CD14-positive monocyte (primary cell): Measurements from ENCODE around the gene HYOU1. TPM values are rescaled to one million over a fixed set of nuclear protein-coding genes. Genes with fewer than 3 reads are reported as not detected.

ENCODE experiments used
- DNase-seq, 3 donors: peaks; one replicate each; pipeline ENCODE4 v3.0.0-alpha.2; 2011 to 2022
- H2AFZ ChIP-seq: 2 replicates; pipeline ENCODE4 v1.6.0; 2012; ENCODE audit warnings: mild to moderate bottlenecking, low read depth, low read length, inconsistent platforms; ENCODE audit not compliant: insufficient read depth, poor library complexity, severe bottlenecking
- H3K27ac ChIP-seq, 2 donors: 1 replicate in 1 of 2; 2 replicates in 1 of 2; pipeline ENCODE4 v1.5.1; 2012 to 2013; ENCODE audit warnings: low read length in 2 of 2, control low read depth in 1 of 2, inconsistent platforms in 1 of 2, low read depth in 1 of 2, mild to moderate bottlenecking in 1 of 2
- H3K27me3 ChIP-seq, 2 donors: one replicate each; pipeline versions ENCODE4 v1.6.0 to v1.6.1; 2011 to 2013; ENCODE audit warnings: low read length in 2 of 2; ENCODE audit not compliant: control insufficient read depth in 2 of 2, insufficient read depth in 2 of 2
- H3K36me3 ChIP-seq, 2 donors: replicated peaks in 1 of 2; 1 replicate in 1 of 2; 2 replicates in 1 of 2; pipeline versions ENCODE4 v1.5.1 to v1.6.1; 2012 to 2013; ENCODE audit warnings: low read length in 2 of 2, control low read depth in 1 of 2, inconsistent platforms in 1 of 2, mild to moderate bottlenecking in 1 of 2; ENCODE audit not compliant: insufficient read depth in 2 of 2, control insufficient read depth in 1 of 2
- H3K4me1 ChIP-seq, 2 donors: 1 replicate in 1 of 2; 2 replicates in 1 of 2; pipeline versions ENCODE4 v1.5.1 to v1.6.1; 2012 to 2013; ENCODE audit warnings: low read length in 2 of 2, control low read depth in 1 of 2, inconsistent platforms in 1 of 2, mild to moderate bottlenecking in 1 of 2, moderate library complexity in 1 of 2; ENCODE audit not compliant: insufficient read depth in 2 of 2, control insufficient read depth in 1 of 2
- H3K4me2 ChIP-seq: replicated peaks from 2 replicates; pipeline ENCODE3; 2012; ENCODE audit warnings: low read length, moderate library complexity, mild to moderate bottlenecking; ENCODE audit not compliant: poor library complexity, severe bottlenecking; ENCODE audit errors: extremely low read depth
- H3K4me3 ChIP-seq, 3 experiments: fragments of 200-600 bp in 1 of 3; sonication (generic) in 1 of 3; replicated peaks in 1 of 3; 1 replicate in 2 of 3; 2 replicates in 1 of 3; pipeline ENCODE4 v1.5.1; 2011 to 2013; ENCODE audit warnings: low read length in 3 of 3, mild to moderate bottlenecking in 3 of 3, control low read depth in 2 of 3, low read depth in 2 of 3, inconsistent platforms in 1 of 3, moderate library complexity in 1 of 3
- H3K79me2 ChIP-seq: 2 replicates; pipeline ENCODE4 v1.6.0; 2012; ENCODE audit warnings: mild to moderate bottlenecking, control low read depth, inconsistent platforms, low read length, moderate library complexity; ENCODE audit not compliant: insufficient read depth
- H3K9ac ChIP-seq: 2 replicates; pipeline ENCODE4 v1.6.0; 2017; ENCODE audit warnings: low read length, mild to moderate bottlenecking; ENCODE audit not compliant: insufficient read depth, poor library complexity, severe bottlenecking
- H3K9me3 ChIP-seq, 2 donors: replicated peaks in 1 of 2; 1 replicate in 1 of 2; 2 replicates in 1 of 2; pipeline versions ENCODE4 v1.5.1 to v1.6.1; 2012 to 2013; ENCODE audit warnings: low read length in 2 of 2, control low read depth in 1 of 2; ENCODE audit not compliant: control insufficient read depth in 1 of 2, insufficient read depth in 1 of 2
- H4K20me1 ChIP-seq: 2 replicates; pipeline ENCODE4 v1.6.0; 2012; ENCODE audit warnings: mild to moderate bottlenecking, low read length, control low read depth, moderate library complexity; ENCODE audit not compliant: insufficient read depth
- H3K27ac Mint-ChIP-seq, 7 donors: one replicate each; pipeline ENCODE4 v1.8.0; 2020; ENCODE audit warnings: mild to moderate bottlenecking in 7 of 7, mixed read lengths in 7 of 7, moderate library complexity in 6 of 7, inconsistent platforms in 2 of 7
- H3K27me3 Mint-ChIP-seq, 3 donors: one replicate each; pipeline ENCODE4 v1.8.0; 2021 to 2022; ENCODE audit warnings: low read depth in 3 of 3, mild to moderate bottlenecking in 3 of 3, mixed read lengths in 3 of 3, moderate library complexity in 3 of 3, inconsistent platforms in 1 of 3
- H3K36me3 Mint-ChIP-seq, 2 donors: one replicate each; pipeline ENCODE4 v1.8.0; 2020; ENCODE audit warnings: mixed read lengths in 2 of 2, inconsistent platforms in 1 of 2, mild to moderate bottlenecking in 1 of 2
- H3K4me1 Mint-ChIP-seq: one replicate; pipeline ENCODE4 v1.8.0; 2020; ENCODE audit warnings: mild to moderate bottlenecking, mixed read lengths
- H3K4me3 Mint-ChIP-seq, 2 donors: one replicate each; pipeline ENCODE4 v1.8.0; 2020; ENCODE audit warnings: mild to moderate bottlenecking in 2 of 2, mixed read lengths in 2 of 2, moderate library complexity in 1 of 2
- H3K9me3 Mint-ChIP-seq, 7 donors: one replicate each; pipeline ENCODE4 v1.8.0; 2020 to 2022; ENCODE audit warnings: mixed read lengths in 7 of 7, mild to moderate bottlenecking in 6 of 7, moderate library complexity in 6 of 7, inconsistent platforms in 2 of 7
- WGBS: methylation state at CpG from one replicate; pipeline ENCODE4 v1.1.5; 2013; ENCODE audit warnings: missing lambda C conversion rate; ENCODE audit not compliant: insufficient coverage; 5-methylcytosine and 5-hydroxymethylcytosine counted together
- intact Hi-C, 2 donors: fragments of 100-400 bp; cut with micrococcal nuclease; formaldehyde crosslinking; loops; one replicate each; pipeline versions ENCODE4 v1.15.0 to v1.15.1; 2023
- polyA plus RNA-seq, 3 donors: library from polyadenylated mRNA; depleted of rRNA in 1 of 3; unstranded in 2 of 3; stranded (reverse) in 1 of 3; fragments of 300-500 nt in 2 of 3; fragments of >200 nt in 1 of 3; fragmentation: Illumina TruSeq in 2 of 3; gene quantifications; 1 replicate in 2 of 3; 2 replicates in 1 of 3; pipeline ENCODE4 v1.2.3, GENCODE V29; 2012 to 2021
- TF ChIP-seq, protein P1 (sequence below): fragments of 200-600 bp; IDR thresholded peaks from one replicate; pipeline ENCODE4 v1.8.0; 2022; ENCODE audit warnings: antibody characterized with exemption, mild to moderate bottlenecking

The HYOU1 gene
- polyA plus RNA-seq, 3 donors, result 8.4 to 34.9 (median 8.6) TPM

- Histone ChIP-seq H3K9me3 (no peaks in the 10 kb centered on the region), H3K79me2 (peaks cover 9% of the 10 kb centered on the region), H2AFZ (no peak overlapping the region), H3K27ac (no peak overlapping the region), H3K36me3 (peaks cover 26 to 38% of the 10 kb centered on the region in 2 donors), H3K4me2 (no peak overlapping the region), H3K4me1 (peaks cover 8 to 15% of the 10 kb centered on the region in 2 donors), H3K27me3 (no peaks in the 10 kb centered on the region), H4K20me1 (no peaks in the 10 kb centered on the region), H3K9ac (no peak overlapping the region), H3K4me3 (no peak overlapping the region)
- no peaks in the 10 kb centered on the region for H3K9me3 Mint-ChIP-seq
- H3K4me3 Mint-ChIP-seq, result no peak overlapping the region
- peaks cover 16% of the 10 kb centered on the region for H3K4me1 Mint-ChIP-seq
- intact Hi-C loops, result no loop called here
- H3K36me3 Mint-ChIP-seq, result peaks cover 34 to 39% of the 10 kb centered on the region in 2 donors
- H3K27ac Mint-ChIP-seq, result no peak overlapping the region
- DNase-seq, result no peak
- WGBS, result 98% methylated on average over 5 of the region's 9 CpGs
- TF ChIP-seq, protein P1, sequence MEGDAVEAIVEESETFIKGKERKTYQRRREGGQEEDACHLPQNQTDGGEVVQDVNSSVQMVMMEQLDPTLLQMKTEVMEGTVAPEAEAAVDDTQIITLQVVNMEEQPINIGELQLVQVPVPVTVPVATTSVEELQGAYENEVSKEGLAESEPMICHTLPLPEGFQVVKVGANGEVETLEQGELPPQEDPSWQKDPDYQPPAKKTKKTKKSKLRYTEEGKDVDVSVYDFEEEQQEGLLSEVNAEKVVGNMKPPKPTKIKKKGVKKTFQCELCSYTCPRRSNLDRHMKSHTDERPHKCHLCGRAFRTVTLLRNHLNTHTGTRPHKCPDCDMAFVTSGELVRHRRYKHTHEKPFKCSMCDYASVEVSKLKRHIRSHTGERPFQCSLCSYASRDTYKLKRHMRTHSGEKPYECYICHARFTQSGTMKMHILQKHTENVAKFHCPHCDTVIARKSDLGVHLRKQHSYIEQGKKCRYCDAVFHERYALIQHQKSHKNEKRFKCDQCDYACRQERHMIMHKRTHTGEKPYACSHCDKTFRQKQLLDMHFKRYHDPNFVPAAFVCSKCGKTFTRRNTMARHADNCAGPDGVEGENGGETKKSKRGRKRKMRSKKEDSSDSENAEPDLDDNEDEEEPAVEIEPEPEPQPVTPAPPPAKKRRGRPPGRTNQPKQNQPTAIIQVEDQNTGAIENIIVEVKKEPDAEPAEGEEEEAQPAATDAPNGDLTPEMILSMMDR, result no peak
- no peaks in the 10 kb centered on the region for H3K27me3 Mint-ChIP-seq
Measured at GRCh38 chr11:119027561-119028345, 29.3 kb downstream of the HYOU1 start.

DNA sequence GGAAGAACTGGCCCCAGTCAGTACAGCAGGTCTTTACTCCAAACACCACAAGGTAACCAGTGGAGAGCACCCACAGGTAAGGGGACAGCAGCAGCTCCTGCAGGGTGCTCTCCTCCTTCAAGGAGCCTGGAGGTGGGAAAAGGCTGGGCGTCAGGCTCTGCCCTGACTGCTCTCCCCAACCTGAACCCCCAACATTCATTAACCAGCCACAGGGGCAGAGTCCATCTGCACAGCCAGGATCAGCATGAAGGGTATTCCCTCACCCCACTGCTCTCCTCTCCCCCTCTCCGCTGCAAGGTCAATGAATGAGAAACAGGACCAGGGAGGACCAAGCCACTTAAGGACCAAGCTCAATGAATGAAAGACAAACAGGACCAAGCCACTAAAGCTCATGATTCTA is 30.0 kb downstream of the HYOU1 start:
- no peak overlapping the region for H3K4me3 Mint-ChIP-seq
- Histone ChIP-seq H3K4me1 (peaks cover 8 to 15% of the 10 kb centered on the region in 2 donors), H2AFZ (no peak overlapping the region), H3K9ac (no peak overlapping the region), H4K20me1 (no peaks in the 10 kb centered on the region), H3K79me2 (peaks cover 9% of the 10 kb centered on the region), H3K27me3 (no peaks in the 10 kb centered on the region), H3K36me3 (peaks cover 33 to 46% of the 10 kb centered on the region in 2 donors), H3K27ac (no peak overlapping the region), H3K4me2 (no peak overlapping the region), H3K4me3 (no peak overlapping the region), H3K9me3 (no peaks in the 10 kb centered on the region)
- DNase-seq, result no peak
- intact Hi-C loops, result no loop called here
- TF ChIP-seq, protein P1, result no peak
- peaks cover 41 to 47% of the 10 kb centered on the region in 2 donors for H3K36me3 Mint-ChIP-seq
- peaks cover 16% of the 10 kb centered on the region for H3K4me1 Mint-ChIP-seq
- 83% methylated on average over 1 of the region's 2 CpGs for WGBS
- H3K27ac Mint-ChIP-seq, result peak overlapping the region in 1 of 7 donors; percentile 57
- no peaks in the 10 kb centered on the region for H3K27me3 Mint-ChIP-seq
- no peaks in the 10 kb centered on the region for H3K9me3 Mint-ChIP-seq
